Measurements from ENCODE around the gene TMEM26.

TMEM26 gene

DNA sequence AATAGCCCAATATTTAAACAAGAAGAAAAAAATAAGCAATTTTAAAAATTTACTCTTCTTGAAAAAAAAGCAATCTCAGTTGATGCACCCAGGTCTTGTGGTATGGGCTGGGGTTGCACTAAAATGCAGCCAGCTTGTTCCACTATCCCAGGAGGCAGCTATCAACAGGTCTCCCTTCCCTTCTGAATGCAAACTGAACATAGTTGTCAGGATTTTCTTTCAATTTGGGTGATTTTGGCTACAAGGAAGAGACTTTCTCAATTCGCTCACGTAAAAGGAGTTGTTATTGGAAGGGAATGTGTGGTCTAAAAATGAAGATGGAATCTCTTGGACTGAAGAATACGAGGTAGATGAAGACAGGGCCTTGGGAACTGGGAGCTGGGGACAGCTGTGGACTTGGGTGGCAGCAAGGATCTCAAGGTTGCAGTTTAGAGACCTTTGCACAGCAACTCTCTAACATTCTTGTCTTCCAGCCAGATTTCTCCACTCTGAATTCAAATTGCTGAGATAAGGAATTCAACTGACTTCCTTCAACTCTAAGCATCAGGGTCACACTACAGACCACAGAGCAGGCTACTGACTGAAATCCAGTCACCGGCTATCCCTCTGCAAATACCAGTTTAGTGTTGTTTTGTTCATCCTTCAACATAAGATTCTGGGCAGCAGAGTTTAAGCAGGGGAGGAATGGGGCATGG, 3.1 kb upstream of the TMEM26 start:
- DNase-seq: no peak

GRCh38 chr10:61455656-61456055, 2.5 kb upstream of the TMEM26 start:
- DNase-seq: no peak

DNA sequence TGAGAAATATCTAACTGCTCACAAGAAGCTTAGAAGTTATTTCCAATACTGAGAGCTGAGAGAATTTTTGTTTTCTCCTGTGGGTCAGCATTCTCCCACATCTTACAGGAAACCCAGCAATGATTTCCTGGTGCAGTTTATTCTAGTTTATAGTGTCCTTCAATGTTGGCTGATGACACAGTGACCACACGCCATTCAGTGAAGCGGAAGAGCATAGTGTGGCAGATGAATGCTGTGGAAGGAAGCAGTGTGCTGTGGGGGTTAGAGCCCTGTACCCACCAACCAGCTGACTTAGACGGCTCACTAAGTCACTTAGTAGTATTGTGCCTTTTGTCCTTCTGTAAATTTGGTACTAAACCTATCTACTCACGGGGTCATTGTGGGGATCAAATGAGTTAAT, 1.4 kb upstream of the TMEM26 start:
- DNase-seq: no peak

GRCh38 chr10:61452151-61452651, 980 bp downstream of the TMEM26 start:
- DNase-seq: no peak

- no peak for DNase-seq
Measured at GRCh38 chr10:61451357-61451756, 1.8 kb downstream of the TMEM26 start.

- DNase-seq: no peak
Measured at GRCh38 chr10:61448841-61449600, 4.2 kb downstream of the TMEM26 start.

- DNase-seq: no peak
Measured at GRCh38 chr10:61448091-61448490, 5.1 kb downstream of the TMEM26 start.

DNA sequence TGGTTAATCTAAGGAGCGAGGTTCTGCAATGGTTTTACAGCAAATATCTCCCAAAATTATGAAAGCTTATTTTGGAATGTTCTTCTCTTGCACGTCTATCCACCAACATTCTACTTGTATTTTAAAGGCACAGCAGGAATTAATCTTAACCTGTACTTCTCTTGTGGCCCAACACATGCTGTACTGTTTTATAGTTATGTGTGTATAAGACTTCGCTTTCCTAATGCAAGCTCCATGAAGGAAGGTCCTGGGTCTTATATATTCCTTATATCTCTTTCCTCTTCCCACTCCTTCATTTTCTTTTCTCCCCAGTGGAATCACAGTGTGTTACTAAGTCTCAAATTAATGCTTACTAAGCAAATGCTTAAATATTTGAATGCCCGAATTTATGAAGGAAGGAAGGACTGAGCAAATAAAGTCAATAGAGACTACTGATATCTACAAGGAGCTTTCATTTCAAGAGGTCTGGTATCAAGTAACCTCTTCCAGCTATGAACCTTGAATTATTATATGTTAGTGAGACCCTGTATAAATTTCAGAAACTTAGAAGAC, 14.0 kb downstream of the TMEM26 start:
- no peak for DNase-seq

DNA sequence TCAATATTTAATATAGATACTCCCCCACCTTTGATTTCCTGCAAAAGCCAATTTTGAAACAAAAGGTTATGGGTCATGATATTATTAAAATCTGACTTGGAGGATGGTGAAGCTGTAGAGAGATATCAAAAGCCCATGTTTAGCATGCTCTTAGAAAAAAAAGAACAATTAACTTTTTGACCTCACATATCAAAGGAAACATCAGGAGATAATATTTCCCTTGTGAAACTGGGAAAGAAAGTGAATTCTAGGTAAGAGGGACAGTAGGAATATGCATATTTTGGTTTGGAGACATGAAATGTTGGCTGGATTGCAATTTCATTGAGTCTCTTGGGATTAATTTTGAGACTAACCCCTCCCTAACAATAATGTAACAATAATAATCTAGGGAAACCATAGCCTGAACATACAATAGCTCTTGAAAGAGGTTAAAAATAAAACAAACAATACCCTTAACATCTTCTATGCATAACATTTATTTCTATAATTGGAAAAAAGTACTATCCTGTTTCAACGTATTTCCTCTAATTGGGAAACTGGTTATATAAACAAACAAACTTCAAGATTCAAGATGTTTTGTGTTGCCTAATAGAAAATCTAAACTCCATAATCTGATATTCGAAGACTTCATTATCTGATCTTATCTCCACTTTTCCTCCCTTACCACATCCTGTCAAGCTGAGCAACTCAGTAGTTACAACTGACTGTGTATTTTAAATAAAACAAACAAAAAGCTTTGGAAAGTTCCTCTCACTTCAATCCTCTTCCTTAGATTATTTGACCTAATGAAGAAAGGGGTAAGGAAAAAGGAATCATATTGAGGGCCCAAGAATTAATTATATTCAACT, 14.8 kb downstream of the TMEM26 start:
- no peak for DNase-seq

DNA sequence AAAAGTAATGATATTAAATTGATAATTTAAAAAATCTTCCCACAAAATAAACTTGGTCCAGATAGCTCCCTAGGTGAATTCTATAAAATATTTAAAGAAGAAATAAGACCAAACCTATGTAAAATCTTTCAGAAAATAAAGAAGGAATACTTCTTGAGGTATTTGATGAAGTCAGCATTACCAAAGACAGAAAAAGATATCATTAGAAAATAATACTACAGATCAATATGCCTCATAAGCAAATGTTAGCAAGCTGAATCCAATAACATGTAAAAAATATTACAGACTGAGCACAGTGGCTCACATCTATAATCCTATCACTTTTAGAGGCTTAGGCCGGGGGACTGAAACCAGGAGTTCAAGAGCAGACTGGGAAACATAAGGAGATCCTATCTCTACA, 30.0 kb downstream of the TMEM26 start:
- DNase-seq: no peak

DNA sequence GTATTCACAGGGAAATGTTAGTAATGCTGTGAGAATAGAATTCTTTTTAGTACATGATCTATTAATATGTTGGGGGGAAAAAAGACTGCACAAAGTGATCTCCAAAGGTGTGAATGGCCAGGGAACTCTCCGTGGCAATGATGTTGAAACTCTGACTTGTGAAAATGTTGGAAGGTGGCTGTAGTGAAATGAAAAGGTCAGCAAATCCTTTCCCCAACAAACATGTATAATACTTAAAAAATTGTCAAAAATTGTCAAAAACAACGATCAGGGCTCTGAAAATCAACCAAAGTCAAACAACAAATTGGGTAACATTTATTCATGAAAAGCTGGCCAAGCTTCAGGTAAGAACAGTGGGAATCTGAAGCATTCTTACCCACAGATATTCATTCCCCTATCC, 35.5 kb downstream of the TMEM26 start:
- DNase-seq: no peak

GRCh38 chr10:61415824-61416223, 37.4 kb downstream of the TMEM26 start:
- DNase-seq: no peak

DNA sequence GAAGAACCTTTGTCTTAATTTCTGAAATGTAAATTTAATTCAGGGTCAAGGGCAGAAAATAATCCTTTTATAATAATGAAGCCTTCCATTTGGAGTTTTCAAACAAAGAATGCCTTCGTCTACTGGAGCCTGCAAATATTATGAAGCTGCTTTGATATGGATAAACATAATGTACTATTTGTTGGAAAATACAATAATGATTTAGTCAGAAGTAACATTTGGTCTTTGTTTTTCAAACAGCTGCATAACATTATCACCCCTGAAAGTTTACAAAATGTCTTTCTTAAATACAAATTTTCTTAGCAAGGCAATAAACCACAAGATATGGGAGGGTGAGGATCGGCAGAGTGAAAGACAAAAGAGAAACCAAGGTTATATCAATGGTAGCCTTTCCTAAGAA, 41.5 kb downstream of the TMEM26 start:
- DNase-seq: no peak

GRCh38 chr10:61410353-61411070, 42.7 kb downstream of the TMEM26 start:
- DNase-seq: no peak

DNA sequence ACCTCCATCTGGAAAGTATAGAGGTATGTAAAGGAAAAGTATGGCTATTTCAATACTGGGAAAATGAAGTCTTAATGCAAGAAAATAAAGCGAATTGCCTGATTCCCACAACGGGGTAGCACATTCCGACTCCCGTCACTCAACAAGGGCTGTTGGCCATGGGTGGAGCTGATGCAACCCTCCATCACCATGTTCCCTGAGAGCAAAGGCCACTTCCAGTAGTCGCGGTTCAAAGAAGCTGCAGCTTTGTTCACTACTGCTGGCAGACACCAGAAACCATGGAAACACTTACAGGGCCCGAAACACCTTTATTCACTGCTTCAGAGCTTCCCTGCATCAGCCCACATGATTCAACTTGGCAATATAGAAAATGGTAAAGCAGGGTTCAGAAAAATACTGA, 44.0 kb downstream of the TMEM26 start:
- no peak for DNase-seq

DNA sequence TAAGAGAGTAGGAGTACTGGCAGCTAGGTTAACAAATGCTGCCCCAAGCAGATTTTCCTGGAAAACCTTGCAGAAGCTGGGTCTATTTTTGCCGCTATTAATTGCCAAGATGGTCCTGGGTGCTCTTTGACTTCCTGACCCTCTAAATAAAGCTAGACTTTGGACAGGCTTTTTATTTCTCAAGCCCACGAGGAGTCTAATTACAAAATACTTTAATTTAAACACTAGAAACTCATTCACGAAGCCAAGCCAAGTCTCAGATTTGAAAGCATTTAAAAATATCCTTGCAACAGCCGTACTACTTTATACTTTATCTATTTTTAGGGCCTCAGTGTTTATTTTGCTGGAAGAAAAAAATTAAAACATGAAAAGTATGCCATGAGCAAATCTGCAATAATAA, 45.1 kb downstream of the TMEM26 start:
- DNase-seq: no peak

DNA sequence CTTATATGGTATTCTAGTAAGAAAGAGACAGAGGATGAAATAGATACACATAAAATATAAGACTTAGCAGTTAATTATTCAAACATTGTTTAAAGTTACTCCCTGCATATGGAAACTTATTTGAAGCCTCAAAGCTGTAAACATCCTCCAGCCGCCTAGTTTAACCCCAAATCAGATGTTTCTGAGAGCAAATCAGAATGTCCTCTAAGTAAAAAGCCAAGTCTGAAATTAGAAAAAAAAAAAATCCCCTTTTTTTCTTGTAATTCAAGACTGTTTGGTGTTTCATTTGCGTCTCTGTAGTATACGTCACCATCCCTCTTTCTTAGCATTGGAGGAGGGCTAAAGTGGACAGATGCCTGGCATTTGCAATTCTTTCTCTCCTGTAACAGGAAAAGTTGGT, 46.4 kb downstream of the TMEM26 start:
- DNase-seq: no peak

GRCh38 chr10:61406242-61406641, 46.9 kb downstream of the TMEM26 start:
- DNase-seq: no peak

DNA sequence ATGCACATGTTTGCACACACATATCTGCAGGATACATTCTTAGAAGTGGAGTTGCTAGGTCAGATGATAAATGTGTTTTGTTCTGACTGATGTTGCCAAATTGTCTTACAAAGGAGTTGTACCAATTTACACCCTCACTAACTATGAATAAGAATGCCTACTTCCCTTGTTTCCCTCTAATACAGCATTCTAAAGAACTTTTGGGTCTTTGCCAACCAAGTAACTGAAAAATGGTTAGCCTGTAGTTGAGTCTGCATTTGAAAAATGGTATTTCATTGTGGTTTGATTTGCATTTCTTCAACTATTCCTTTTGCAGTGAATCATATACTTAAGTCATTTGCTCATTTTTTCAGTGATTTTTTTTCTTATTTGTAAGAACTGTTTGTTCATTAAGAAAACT, 48.4 kb downstream of the TMEM26 start:
- DNase-seq: peak; percentile 3

- no peak for DNase-seq
Measured at GRCh38 chr10:61400524-61400923, 52.7 kb downstream of the TMEM26 start.

DNA sequence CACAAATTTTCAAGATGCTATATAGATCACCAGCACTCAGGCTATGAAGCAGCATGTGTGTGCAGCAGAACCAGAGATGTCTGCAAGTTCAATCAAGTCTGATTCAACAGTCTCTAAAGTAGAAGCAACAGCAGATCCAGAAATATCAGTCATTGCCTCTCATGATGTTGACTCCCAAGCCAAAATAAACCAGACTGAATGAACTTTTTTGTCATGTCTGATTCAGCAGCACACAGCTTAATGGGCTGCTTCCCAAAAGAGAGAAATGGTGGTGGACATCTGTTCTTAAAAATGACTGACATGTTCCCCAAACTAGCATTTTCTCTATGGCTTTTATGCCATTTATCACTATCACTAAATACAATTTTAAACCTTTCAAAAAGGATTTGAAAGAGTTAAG, 53.8 kb downstream of the TMEM26 start:
- DNase-seq: no peak

GRCh38 chr10:61398366-61399129, 54.6 kb downstream of the TMEM26 start:
- no peak for DNase-seq

Measured in kidney glomerular epithelial cell (primary cell).